ENCODE results near the gene ZBED6. TPM values are rescaled to one million over a fixed set of nuclear protein-coding genes. Genes with fewer than 3 reads are reported as not detected.

Gene ZBED6
- total RNA-seq, 1 donor from 2014 or later, result 6.9 TPM

DNA sequence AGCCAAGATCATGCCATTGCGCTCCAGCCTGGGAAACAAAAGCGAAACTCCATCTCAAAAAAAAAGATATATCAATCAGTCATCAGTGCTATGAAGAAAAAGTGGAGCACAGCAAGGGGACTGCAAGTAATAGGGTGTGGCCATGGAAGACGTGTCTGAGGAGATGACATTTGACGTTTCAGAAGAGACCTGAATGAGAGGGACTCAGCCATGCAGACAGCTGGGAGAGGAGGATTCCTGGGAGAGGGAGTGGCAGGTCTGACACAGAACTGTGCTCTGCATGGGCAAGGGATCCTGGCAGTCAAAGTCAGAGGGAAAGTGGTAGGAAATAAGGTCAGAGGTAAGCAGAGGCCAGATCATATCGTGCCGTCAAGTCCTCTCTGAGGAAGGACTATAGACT is 27.2 kb upstream of the ZBED6 start:
- peaks cover 7% of the 10 kb centered on the region for H3K4me1 Mint-ChIP-seq
- DNase-seq (ENCODE audit: low spot score), result no peak
- no peak for TF ChIP-seq CTCF (IDR thresholded peaks at IDR 0.05)
- no peak for TF ChIP-seq EZH2 (IDR thresholded peaks at IDR 0.05)
- TF ChIP-seq EZH2phosphoT487 (IDR thresholded peaks at IDR 0.05), result no peak
- peak overlapping the region; percentile 38 for H3K27ac Mint-ChIP-seq
- no peaks in the 10 kb centered on the region for H3F3A ChIP-seq (ENCODE audit: low read depth)
- H3K4me1 ChIP-seq, result no peaks in the 10 kb centered on the region
- H3K9me3 ChIP-seq (ENCODE audit: low read depth), result no peaks in the 10 kb centered on the region
- H3K27me3 ChIP-seq, result no peaks in the 10 kb centered on the region
- no peak overlapping the region for H2AFZ ChIP-seq (replicated peaks)
- no peaks in the 10 kb centered on the region for H3K79me2 ChIP-seq (ENCODE audit: low read depth)
- no peak overlapping the region for H3K27ac ChIP-seq
- peaks cover 2% of the 10 kb centered on the region for H3K9me3 Mint-ChIP-seq
- no peaks in the 10 kb centered on the region for H3K36me3 Mint-ChIP-seq
- H3K4me2 ChIP-seq, result no peak overlapping the region
- no peak overlapping the region for H3K4me3 Mint-ChIP-seq
- H3K36me3 ChIP-seq, result no peaks in the 10 kb centered on the region
- no peak overlapping the region for H3K9ac ChIP-seq
- H4K20me1 ChIP-seq (ENCODE audit: low read depth), result no peaks in the 10 kb centered on the region
- H3K27me3 Mint-ChIP-seq (ENCODE audit: insufficient read depth, low read depth), result peaks cover 4% of the 10 kb centered on the region
- no peak overlapping the region for H3K4me3 ChIP-seq

- no peaks in the 10 kb centered on the region for H3K27me3 ChIP-seq
- Mint-ChIP-seq H3K27me3 (ENCODE audit: insufficient read depth, low read depth) (peaks cover 6% of the 10 kb centered on the region), H3K36me3 (no peaks in the 10 kb centered on the region), H3K4me3 (no peak overlapping the region), H3K27ac (no peak overlapping the region), H3K9me3 (peaks cover 2% of the 10 kb centered on the region), H3K4me1 (peaks cover 7% of the 10 kb centered on the region)
- H3F3A ChIP-seq (ENCODE audit: low read depth), result no peaks in the 10 kb centered on the region
- no peak overlapping the region for H3K27ac ChIP-seq
- no peaks in the 10 kb centered on the region for H4K20me1 ChIP-seq (ENCODE audit: low read depth)
- TF ChIP-seq EZH2 (IDR thresholded peaks at IDR 0.05) (no peak), CTCF (IDR thresholded peaks at IDR 0.05) (no peak), EZH2phosphoT487 (IDR thresholded peaks at IDR 0.05) (no peak)
- H3K36me3 ChIP-seq, result no peaks in the 10 kb centered on the region
- DNase-seq (ENCODE audit: low spot score), result no peak
- H3K4me3 ChIP-seq, result no peak overlapping the region
- no peaks in the 10 kb centered on the region for H3K9me3 ChIP-seq (ENCODE audit: low read depth)
- no peak overlapping the region for H2AFZ ChIP-seq (replicated peaks)
- H3K9ac ChIP-seq, result no peak overlapping the region
- H3K4me2 ChIP-seq, result no peak overlapping the region
- H3K4me1 ChIP-seq, result no peaks in the 10 kb centered on the region
- H3K79me2 ChIP-seq (ENCODE audit: low read depth), result no peaks in the 10 kb centered on the region
Measured at GRCh38 chr1:203769505-203770343, 25.7 kb upstream of the ZBED6 start.

DNA sequence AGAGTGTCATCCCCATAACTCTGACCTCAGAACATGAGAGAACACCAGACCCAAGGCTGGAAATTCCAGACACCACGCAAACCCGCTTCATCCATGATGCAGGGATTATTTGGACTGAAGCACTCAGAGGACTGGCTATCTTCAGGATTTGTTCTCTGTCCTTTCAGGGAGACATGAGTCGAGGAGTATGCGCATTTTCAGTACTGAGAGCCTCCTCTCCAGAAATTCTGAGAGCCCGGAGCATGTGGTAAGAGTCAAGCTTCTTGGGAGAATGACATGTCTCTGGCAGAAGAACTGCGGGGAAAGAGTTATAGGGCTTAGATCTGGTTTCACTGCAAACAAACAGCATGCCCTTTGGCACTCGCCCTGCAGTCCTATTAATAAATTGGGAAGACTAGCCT is 23.5 kb upstream of the ZBED6 start:
- H3K4me3 ChIP-seq, result no peak overlapping the region
- no peaks in the 10 kb centered on the region for H3K9me3 ChIP-seq (ENCODE audit: low read depth)
- H3K27me3 ChIP-seq, result no peaks in the 10 kb centered on the region
- no peak overlapping the region for H3K9ac ChIP-seq
- H3K27ac Mint-ChIP-seq, result no peak overlapping the region
- H3K4me1 Mint-ChIP-seq, result peaks cover 15% of the 10 kb centered on the region
- no peaks in the 10 kb centered on the region for H3K36me3 ChIP-seq
- no peak overlapping the region for H2AFZ ChIP-seq (replicated peaks)
- TF ChIP-seq CTCF (IDR thresholded peaks at IDR 0.05) (no peak), EZH2 (IDR thresholded peaks at IDR 0.05) (no peak), EZH2phosphoT487 (IDR thresholded peaks at IDR 0.05) (no peak)
- no peak overlapping the region for H3K4me2 ChIP-seq
- no peak for DNase-seq (ENCODE audit: low spot score)
- no peaks in the 10 kb centered on the region for H3F3A ChIP-seq (ENCODE audit: low read depth)
- no peaks in the 10 kb centered on the region for H3K4me1 ChIP-seq
- H3K27ac ChIP-seq, result no peak overlapping the region
- H3K36me3 Mint-ChIP-seq, result no peaks in the 10 kb centered on the region
- no peaks in the 10 kb centered on the region for H3K79me2 ChIP-seq (ENCODE audit: low read depth)
- H3K27me3 Mint-ChIP-seq (ENCODE audit: insufficient read depth, low read depth), result peaks cover 9% of the 10 kb centered on the region
- H3K9me3 Mint-ChIP-seq, result peaks cover 2% of the 10 kb centered on the region
- H4K20me1 ChIP-seq (ENCODE audit: low read depth), result no peaks in the 10 kb centered on the region
- H3K4me3 Mint-ChIP-seq, result no peak overlapping the region
